Left ventricle myocardium superior (tissue), 1 donor: Measurements from ENCODE around the gene PTPRG. TPM values are rescaled to one million over a fixed set of nuclear protein-coding genes. Genes with fewer than 3 reads are reported as not detected.

ENCODE experiments used
- ATAC-seq: fragments of 200-7000 bp; cut with Tn5 transposase; one replicate; pipeline ENCODE4 v1.9.1; 2020; ENCODE audit warnings: mild to moderate bottlenecking, moderate library complexity
- DNase-seq: peaks from one replicate; pipeline ENCODE4 v3.0.0-alpha.2; 2020
- intact Hi-C: fragments of 100-400 bp; cut with micrococcal nuclease; formaldehyde crosslinking; loops from one replicate; pipeline ENCODE4 v1.11.0; 2022
- total RNA-seq: library from RNA; stranded (reverse); fragmentation: NEBNext Ultra II Directional; extraction: Animal tissue kit (Norgen Biotek cat#: 25700); gene quantifications from one replicate; pipeline ENCODE4 v1.2.1, GENCODE V29; 2021
- donor health status: DM: no; HTN: yes; CAD: no; lungs with severe emphysema.

The PTPRG gene
- total RNA-seq, 1 donor from 2014 or later: 30.4 TPM

- no peak for DNase-seq
- intact Hi-C loops: no loop called here
- ATAC-seq: no peak
Measured at GRCh38 chr3:61769266-61769990, 208.1 kb downstream of the PTPRG start.

DNA sequence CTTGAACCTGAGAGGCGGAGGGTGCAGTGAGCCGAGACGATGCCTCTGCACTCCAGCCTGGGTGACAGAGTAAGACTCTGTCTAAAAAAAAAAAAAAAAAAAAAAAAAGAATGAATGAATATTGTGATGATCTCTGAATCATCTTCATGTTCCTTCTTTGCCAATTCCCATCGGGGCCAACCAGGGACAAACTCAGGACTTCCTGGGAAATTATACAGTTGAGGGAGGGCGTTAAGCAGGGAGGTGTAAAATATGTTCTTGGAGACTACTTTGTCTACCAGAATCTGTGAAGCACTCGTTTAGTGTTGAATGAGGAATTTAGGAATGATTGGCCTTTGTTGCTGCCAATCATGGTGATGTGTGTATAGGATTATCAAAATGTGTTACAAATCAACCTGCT is 210.6 kb downstream of the PTPRG start:
- intact Hi-C loops: no loop called here
- no peak for DNase-seq
- ATAC-seq: no peak

- intact Hi-C loops: no loop called here
- ATAC-seq (no peak), DNase-seq (no peak)
Measured at GRCh38 chr3:61772456-61772855, 211.1 kb downstream of the PTPRG start.

DNA sequence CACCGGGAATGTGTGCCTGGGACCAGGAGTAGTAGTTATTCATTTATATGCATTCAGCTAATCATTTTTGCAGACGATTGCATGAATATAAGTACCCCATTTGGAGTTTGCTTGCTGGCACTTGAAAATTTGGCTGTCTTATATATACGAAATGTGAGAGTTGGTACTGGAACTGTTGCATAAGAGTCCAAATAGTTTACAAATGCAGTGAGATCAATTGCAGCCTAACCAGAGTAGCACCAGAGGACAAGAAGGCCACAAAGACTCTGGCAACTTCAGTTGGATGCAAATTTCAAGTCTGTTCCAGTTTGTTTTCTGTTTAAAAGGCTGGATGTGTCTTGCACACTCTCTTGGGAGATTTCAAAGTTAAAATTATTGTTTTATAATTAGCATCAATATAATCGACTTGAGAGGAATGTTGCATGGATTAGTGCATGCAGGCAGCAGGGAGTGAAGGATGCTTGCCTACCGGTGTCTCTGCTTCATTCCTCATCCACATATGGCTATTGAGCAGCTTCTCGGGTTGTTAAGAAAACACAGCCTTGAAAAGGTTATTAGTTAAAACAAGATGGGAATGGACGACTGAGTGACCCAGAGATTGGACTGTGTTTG is 213.0 kb downstream of the PTPRG start:
- ATAC-seq (no peak), DNase-seq (no peak)
- intact Hi-C loops: no loop called here

GRCh38 chr3:61776390-61776789 is 215.0 kb downstream of the PTPRG start:
- no peak for ATAC-seq
- no peak for DNase-seq
- intact Hi-C loops: no loop called here

- intact Hi-C loops: no loop called here
- DNase-seq: no peak
Measured at GRCh38 chr3:61777483-61777882, 216.1 kb downstream of the PTPRG start.

GRCh38 chr3:61778095-61778494 is 216.7 kb downstream of the PTPRG start:
- DNase-seq (no peak), ATAC-seq (no peak)
- intact Hi-C loops: no loop called here

More at GRCh38 chr3:61777483-61777882, 216.1 kb downstream of the PTPRG start:
- no peak for ATAC-seq

- ATAC-seq: no peak
- DNase-seq: no peak
- intact Hi-C loops: no loop called here
Measured at GRCh38 chr3:61780016-61780415, 218.6 kb downstream of the PTPRG start.

DNA sequence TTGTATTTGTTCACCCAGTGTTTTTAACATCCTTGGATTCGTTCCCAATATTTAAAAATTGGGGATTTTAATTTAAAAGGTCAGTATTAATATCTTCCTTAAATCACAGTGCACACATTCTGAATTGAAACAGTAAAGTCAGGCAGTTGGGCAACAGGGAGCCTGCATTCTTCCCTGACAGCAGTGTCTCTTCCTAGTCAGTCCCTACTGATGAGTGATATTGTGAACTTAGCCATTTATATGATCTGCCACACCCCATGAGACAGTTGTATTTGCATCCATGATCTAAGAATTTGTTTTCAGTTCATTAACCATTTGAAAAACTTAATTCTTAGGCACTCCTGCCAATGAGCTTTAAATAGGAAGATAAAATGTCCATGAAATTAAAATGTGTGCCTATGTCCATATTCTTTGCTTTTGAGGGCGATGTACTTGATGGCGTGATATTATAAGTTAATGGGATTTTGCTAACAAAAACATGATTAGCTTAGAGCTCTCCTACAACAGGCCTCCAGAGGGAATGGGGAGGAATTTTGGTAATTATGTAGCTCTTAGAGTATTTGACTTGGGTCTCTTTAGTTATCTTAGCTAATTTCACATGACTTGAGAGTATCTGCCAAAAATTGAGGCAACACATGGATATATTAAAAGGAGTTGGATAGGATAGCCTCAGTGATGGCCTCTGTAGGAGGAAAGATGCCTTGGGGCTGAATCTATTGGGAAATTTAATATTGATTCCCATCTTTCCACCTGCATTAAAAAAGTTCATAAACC is 219.3 kb downstream of the PTPRG start:
- DNase-seq (no peak), ATAC-seq (peak; percentile 67)
- intact Hi-C loops: no loop called here

DNA sequence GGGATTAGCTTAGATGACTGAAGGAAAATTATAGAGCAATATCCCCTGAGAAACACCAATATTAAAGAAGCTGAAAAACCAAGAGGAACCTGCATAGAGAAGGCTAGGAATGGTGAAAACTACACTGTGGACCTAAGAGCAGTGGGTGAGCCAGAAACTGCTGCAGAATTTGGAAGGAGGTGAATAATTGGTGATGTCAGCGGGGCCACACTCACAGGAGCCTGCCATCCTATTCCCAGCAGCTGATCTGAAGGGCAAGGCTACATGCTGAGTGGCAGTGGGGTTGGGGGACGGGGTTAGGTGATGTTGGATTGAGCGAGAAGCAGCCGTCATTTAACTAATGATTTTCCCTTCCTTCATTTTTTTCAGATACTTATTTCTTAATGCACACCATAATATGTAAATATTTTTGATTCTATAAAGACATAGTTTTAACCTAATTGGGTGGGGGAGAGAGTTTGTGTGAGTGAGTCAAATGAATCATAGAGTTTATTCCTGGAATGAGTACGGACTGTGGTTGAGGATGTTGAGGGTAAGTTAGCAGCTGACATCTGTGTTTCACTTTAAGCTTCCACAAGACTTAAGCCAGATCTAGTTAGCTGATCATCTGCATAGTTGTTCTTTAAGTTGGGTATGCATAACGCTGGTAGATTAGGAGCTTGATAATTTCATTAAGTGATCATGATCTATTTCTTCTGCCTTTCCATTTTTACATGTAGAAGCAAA is 222.8 kb downstream of the PTPRG start:
- intact Hi-C loops: no loop called here
- no peak for ATAC-seq

GRCh38 chr3:61788623-61789507 is 227.5 kb downstream of the PTPRG start:
- no peak for ATAC-seq
- intact Hi-C loops: no loop called here
- no peak for DNase-seq

More for the DNA sequence above, 222.8 kb downstream of the PTPRG start:
- no peak for DNase-seq

GRCh38 chr3:61789861-61790260 is 228.5 kb downstream of the PTPRG start:
- ATAC-seq (peak; percentile 27), DNase-seq (no peak)
- intact Hi-C loops: no loop called here

- ATAC-seq (no peak), DNase-seq (no peak)
- intact Hi-C loops: no loop called here
Measured at GRCh38 chr3:61790411-61790810, 229.0 kb downstream of the PTPRG start.

- intact Hi-C loops: no loop called here
- ATAC-seq (no peak), DNase-seq (no peak)
Measured at GRCh38 chr3:61793056-61793455, 231.7 kb downstream of the PTPRG start.

DNA sequence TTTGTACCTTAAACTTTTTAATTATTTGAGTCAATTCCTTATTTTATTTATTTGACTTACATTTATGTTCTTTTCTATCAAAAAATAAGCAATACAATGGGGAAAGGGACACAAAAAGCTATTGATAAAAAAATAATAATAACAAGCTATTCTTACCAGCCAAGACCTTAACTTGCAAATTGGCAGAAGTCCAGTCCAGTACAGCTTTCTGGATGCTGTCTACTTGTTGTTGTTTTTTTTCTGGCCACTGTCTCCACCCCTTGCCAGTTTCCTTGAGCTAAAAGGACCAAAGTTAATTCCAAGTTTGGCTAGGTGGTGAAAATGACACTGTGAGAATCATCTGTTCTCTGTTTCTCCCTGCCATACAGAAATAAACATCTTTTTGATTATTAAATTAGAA is 232.2 kb downstream of the PTPRG start:
- peak; percentile 34 for ATAC-seq
- no peak for DNase-seq
- intact Hi-C loops: no loop called here

GRCh38 chr3:61794341-61794740 is 233.0 kb downstream of the PTPRG start:
- no peak for DNase-seq
- intact Hi-C loops: no loop called here
- ATAC-seq: no peak

DNA sequence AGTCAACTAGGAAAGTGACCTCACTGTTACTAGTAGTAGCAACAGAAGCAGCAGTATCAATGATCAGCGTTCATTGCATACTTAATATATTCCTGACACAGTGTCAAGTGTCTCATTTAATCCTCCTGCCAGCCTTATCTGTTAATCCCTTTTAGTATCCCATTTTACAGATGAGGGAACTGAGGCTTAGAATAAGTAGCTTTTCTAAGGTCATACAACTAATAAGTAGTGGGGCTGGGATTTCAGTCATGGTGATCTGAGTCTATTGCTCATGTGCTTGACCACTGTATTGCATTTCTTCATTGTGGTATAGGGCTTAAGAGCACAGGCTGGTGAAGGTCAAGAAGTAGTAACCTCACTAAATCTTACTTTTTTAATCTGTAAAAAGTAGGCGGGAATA is 233.6 kb downstream of the PTPRG start:
- DNase-seq: no peak
- no peak for ATAC-seq
- intact Hi-C loops: no loop called here

DNA sequence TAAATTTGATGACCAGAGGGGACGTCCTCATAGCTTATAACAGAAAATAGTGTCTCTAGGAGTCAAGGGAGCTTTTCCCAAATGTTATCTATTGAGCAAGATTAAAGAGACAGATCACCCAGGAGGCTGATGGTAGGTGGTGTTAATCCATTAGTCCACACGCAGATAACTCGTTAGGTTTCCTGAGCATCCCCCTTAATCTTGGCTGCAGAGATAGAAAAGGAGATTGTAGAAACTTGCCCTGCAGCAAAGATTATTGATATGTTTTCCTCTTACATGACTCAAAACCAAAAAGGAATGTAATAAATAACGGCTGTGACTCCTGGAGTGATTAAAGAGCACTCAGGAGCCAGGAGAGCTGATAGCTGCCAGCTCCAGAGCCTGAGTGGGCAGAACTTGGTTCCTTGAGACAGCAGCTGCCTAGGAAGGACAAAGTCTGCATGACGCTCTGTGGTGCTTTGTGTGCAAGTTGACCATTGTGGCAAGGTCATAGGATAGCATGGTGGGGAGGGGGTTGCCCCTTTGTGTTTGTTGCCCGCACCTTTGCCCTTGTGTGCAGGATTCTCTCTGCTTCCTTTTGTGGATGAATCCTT is 234.8 kb downstream of the PTPRG start:
- intact Hi-C loops: no loop called here
- ATAC-seq: peak; percentile 10
- DNase-seq: no peak
